Mammary epithelial cell (primary cell): ENCODE results near the gene LAMA1.

ENCODE experiments used
- EZH2 ChIP-seq: IDR thresholded peaks from 2 replicates; pipeline ENCODE4 v1.6.1; 2012; ENCODE audit warnings: low read length, inconsistent platforms, borderline replicate concordance
- TF ChIP-seq, protein P1 (sequence below), 2 donors: IDR thresholded peaks in 1 of 2; conservative IDR thresholded peaks in 1 of 2; 2 replicates each; pipeline ENCODE4 v1.5.1; 2011 to 2012; ENCODE audit warnings: inconsistent platforms in 2 of 2, low read length in 2 of 2, mild to moderate bottlenecking in 2 of 2, control low read depth in 1 of 2, low read depth in 1 of 2; ENCODE audit not compliant: insufficient read depth in 1 of 2; ENCODE audit errors: extremely low read depth in 1 of 2

DNA sequence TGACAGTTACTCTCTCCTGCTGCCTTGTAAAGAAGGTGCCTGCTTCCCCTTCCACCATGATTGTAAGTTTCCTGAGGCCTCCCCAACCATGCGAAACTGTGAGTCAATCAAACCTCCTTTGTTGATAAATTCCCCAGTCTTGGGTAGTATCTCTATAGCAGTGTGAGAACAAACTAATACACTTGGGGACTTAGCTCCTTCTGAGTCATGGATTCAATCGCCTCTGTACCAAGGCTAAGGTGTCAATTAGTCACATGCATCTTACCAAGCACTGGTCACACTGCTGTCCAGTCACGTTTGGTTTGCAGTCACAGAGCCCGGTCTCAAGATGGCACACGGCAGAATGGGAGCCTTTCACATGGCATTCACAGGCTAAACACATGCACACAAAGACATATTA is 100.6 kb downstream of the LAMA1 start:
- TF ChIP-seq, protein P1, sequence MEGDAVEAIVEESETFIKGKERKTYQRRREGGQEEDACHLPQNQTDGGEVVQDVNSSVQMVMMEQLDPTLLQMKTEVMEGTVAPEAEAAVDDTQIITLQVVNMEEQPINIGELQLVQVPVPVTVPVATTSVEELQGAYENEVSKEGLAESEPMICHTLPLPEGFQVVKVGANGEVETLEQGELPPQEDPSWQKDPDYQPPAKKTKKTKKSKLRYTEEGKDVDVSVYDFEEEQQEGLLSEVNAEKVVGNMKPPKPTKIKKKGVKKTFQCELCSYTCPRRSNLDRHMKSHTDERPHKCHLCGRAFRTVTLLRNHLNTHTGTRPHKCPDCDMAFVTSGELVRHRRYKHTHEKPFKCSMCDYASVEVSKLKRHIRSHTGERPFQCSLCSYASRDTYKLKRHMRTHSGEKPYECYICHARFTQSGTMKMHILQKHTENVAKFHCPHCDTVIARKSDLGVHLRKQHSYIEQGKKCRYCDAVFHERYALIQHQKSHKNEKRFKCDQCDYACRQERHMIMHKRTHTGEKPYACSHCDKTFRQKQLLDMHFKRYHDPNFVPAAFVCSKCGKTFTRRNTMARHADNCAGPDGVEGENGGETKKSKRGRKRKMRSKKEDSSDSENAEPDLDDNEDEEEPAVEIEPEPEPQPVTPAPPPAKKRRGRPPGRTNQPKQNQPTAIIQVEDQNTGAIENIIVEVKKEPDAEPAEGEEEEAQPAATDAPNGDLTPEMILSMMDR (conservative IDR thresholded peaks at IDR 0.05 in 1 of 2, IDR thresholded peaks at IDR 0.05 in 1 of 2; ENCODE audit: extremely low read depth in 1 of 2, insufficient read depth in 1 of 2, low read depth in 1 of 2, low read length in 2 of 2): no peak
- TF ChIP-seq EZH2: no peak
